ENCODE measurements around the gene TLR9. TPM values are rescaled to one million over a fixed set of nuclear protein-coding genes. Genes with fewer than 3 reads are reported as not detected.

Gene TLR9
- total RNA-seq, 4 donors from 2014 or later: not detected

DNA sequence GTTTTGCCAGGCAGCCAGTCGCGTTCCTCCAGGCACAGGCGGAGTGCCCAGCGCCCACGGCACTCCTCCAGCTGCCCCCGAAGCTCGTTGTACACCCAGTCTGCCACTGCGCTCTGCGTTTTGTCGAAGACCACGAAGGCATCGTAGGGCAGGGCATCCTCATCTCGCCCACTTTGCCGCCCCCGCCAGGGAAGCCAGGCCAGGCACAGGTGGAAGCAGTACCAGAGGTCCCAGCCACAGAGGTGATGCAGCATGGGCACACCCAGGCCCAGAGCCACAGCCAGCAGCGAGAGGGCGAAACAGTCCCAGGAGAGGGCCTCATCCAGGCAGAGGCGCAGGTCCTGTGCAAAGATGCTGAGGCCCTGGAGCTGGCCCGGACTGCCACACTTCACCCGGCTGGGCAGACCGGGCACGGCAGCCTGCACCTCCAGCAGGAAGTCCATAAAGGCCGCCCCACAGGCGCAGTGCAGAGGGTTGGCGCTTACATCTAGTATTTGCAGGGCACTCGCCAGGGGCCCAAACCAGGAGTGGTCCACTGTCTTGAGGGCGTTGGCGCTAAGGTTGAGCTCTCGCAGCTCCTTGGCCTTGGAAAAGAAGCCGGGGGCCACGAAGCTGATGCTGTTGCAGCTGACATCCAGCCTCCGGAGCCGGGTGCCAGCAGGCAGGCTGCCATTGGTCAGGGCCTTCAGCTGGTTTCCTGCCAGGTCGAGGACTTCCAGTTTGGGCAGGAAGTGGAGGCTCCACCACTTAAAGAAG is 3.7 kb downstream of the TLR9 start:
- TF ChIP-seq, protein P1, sequence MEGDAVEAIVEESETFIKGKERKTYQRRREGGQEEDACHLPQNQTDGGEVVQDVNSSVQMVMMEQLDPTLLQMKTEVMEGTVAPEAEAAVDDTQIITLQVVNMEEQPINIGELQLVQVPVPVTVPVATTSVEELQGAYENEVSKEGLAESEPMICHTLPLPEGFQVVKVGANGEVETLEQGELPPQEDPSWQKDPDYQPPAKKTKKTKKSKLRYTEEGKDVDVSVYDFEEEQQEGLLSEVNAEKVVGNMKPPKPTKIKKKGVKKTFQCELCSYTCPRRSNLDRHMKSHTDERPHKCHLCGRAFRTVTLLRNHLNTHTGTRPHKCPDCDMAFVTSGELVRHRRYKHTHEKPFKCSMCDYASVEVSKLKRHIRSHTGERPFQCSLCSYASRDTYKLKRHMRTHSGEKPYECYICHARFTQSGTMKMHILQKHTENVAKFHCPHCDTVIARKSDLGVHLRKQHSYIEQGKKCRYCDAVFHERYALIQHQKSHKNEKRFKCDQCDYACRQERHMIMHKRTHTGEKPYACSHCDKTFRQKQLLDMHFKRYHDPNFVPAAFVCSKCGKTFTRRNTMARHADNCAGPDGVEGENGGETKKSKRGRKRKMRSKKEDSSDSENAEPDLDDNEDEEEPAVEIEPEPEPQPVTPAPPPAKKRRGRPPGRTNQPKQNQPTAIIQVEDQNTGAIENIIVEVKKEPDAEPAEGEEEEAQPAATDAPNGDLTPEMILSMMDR (IDR thresholded peaks at IDR 0.05): no peak
- no peak for TF ChIP-seq POLR2A (IDR thresholded peaks at IDR 0.05)
- no peaks in the 10 kb centered on the region for H3K27me3 ChIP-seq
- H3K4me3 ChIP-seq: no peak overlapping the region
- intact Hi-C loops (cut with DNase I): loop anchor here (5.0 kb wide), 1 partner anchor 121 kb away; no protein-coding TSS in a partner anchor
- H3K9me3 ChIP-seq: no peaks in the 10 kb centered on the region
- H3K4me1 ChIP-seq: peaks cover 24 to 54% (median 35%) of the 10 kb centered on the region in 3 donors
- H3K36me3 ChIP-seq: no peaks in the 10 kb centered on the region
- H3K27ac ChIP-seq: no peak overlapping the region
- no peak for DNase-seq
- WGBS, 2 donors: 95 to 100% methylated on average over 3 of the region's 34 CpGs

DNA sequence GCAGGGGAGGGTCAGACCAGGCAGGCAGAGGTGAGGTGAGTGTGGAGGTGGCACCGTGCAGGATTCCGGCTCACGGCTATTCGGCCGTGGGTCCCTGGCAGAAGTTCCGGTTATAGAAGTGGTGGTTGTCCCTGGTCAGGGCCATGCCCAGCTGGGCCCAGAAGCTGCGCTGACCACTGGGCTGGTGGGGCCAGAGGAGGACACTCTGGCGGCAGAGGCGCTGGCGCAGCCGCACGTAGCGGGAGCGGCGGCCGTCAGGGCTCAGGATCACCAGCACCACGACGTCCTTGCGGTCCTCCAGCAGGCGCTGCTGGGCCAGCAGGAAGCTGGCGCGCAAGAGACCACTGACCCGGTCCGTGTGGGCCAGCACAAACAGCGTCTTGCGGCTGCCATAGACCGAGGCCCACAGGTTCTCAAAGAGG is 4.3 kb downstream of the TLR9 start:
- no peak for DNase-seq
- no peak overlapping the region for H3K27ac ChIP-seq
- WGBS, 2 donors: 94 to 95% methylated on average over 7 to 26 of the region's 27 CpGs

DNA sequence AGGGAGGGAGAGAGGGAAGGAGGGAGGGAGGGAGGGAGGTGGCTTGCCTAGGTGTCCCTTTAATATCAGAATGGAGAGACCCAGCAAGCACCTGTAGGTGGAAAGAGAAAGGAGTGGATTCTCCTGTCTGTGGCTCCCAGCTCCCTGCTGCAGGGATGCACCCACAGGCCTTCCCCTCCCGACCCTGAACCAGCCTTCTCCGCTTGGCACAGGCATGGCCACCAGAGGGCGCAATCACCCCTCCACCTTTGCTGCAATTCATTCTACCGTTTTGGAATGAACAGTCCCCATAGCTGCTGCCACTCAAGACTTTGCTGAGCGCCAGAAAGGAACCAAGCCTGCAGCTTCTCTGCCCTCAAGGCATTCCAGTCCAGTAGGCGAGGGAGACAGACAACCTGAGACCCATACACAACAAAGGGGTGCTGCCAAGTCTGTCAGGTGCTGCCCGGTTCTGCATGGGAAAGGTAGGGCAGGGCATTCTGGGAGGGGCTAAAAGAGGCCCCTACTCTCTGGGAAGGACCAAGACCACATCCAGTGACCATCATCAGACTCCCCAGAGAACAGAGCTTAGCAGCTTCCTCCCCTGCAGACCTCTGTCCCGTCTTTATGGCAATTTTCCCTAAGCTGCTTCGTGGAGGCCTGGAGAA is 4.9 kb downstream of the TLR9 start:
- no peak for TF ChIP-seq POLR2A (IDR thresholded peaks at IDR 0.05)
- TF ChIP-seq, protein P1 (IDR thresholded peaks at IDR 0.05): peak; percentile 85 to 96 (median 90)
- Histone ChIP-seq H3K27me3 (no peaks in the 10 kb centered on the region), H3K9me3 (no peaks in the 10 kb centered on the region), H3K36me3 (peaks cover 0 to 7% (median 0%) of the 10 kb centered on the region in 3 donors), H3K4me1 (peaks cover 33 to 64% (median 41%) of the 10 kb centered on the region in 3 donors), H3K27ac (no peak overlapping the region), H3K4me3 (no peak overlapping the region)
- intact Hi-C loops (cut with DNase I): loop anchor here (5.0 kb wide), 1 partner anchor 122 kb away; no protein-coding TSS in a partner anchor
- 25 to 35% methylated on average over 4 to 8 of the region's 9 CpGs for WGBS, 2 donors
- DNase-seq: no peak

More for the DNA sequence above, 4.3 kb downstream of the TLR9 start:
- Histone ChIP-seq H3K4me1 (peaks cover 30 to 60% (median 40%) of the 10 kb centered on the region in 3 donors), H3K4me3 (no peak overlapping the region), H3K9me3 (no peaks in the 10 kb centered on the region), H3K27me3 (no peaks in the 10 kb centered on the region), H3K36me3 (peaks cover 0 to under 1% (median 0%) of the 10 kb centered on the region in 3 donors)
- TF ChIP-seq, protein P1 (IDR thresholded peaks at IDR 0.05): no peak
- no peak for TF ChIP-seq POLR2A (IDR thresholded peaks at IDR 0.05)
- intact Hi-C loops (cut with DNase I): loop anchor here (5.0 kb wide), 1 partner anchor 121 kb away; no protein-coding TSS in a partner anchor

DNA sequence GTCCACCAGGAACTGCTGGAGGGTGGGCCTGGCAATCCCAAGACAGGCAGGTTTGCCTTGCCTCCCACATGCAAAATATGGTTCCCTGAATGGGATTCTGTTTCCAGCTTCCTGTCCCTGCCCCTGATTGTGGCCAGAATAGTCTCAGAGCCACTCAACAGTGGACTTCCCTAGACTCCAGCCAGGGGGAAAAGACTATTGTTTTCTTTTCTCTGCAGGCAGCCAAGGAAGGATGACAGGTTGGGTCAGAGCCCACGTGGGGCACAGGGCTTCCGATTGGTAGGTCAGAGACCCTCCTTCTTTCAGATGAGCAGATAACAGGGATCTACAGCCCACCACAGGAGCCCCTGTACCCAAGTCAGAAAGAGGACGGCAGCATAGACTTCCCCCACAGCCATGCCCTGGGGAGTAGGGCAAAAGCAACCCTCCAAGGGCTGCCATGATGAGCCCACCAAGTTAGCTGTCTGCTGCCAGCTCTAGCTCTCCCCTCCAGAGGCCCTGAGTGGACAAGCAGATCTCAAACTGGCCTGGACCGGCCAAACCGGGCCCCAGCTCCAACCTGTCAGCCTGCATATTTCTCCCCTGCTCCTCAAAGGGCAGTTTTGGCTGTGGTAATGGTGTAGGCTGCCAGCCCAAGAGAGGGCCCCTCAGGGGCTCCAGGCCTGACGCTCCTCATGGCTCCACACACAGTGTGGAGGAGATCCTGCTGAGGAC is 6.4 kb downstream of the TLR9 start:
- 10% methylated on average over 2 of the region's 6 CpGs; no CpG with 5 or more reads in 1 of the 2 donors for WGBS, 2 donors
- no peaks in the 10 kb centered on the region for H3K9me3 ChIP-seq
- peaks cover 0 to 21% (median 8%) of the 10 kb centered on the region in 3 donors for H3K36me3 ChIP-seq
- peaks cover 33 to 64% (median 41%) of the 10 kb centered on the region in 3 donors for H3K4me1 ChIP-seq
- no peak for TF ChIP-seq POLR2A (IDR thresholded peaks at IDR 0.05)
- TF ChIP-seq, protein P1 (IDR thresholded peaks at IDR 0.05): peak in 1 of 6 experiments; percentile 15
- no peak for DNase-seq
- intact Hi-C loops (cut with DNase I): no loop called here
- peak overlapping the region; percentile 81 to 91 (median 86) for H3K27ac ChIP-seq
- no peak overlapping the region for H3K4me3 ChIP-seq
- no peaks in the 10 kb centered on the region for H3K27me3 ChIP-seq
